Kidney epithelial cell (primary cell): ENCODE measurements around the gene SMYD1. TPM values are rescaled to one million over a fixed set of nuclear protein-coding genes. Genes with fewer than 3 reads are reported as not detected.
A peak's percentile ranks its signal among the peaks of the same experiment; 100 is the strongest.

Experiments used
- DNase-seq: peaks from one replicate; pipeline ENCODE4 v3.0.0-alpha.2; 2010; ENCODE audit warnings: low read depth
- H3K27me3 ChIP-seq: 2 replicates; pipeline ENCODE4 v1.6.0; 2011; ENCODE audit warnings: low read length; ENCODE audit not compliant: control insufficient read depth, insufficient read depth
- H3K36me3 ChIP-seq: 2 replicates; pipeline ENCODE4 v1.5.1; 2011; ENCODE audit warnings: low read length; ENCODE audit not compliant: control insufficient read depth, insufficient read depth
- H3K4me3 ChIP-seq: 2 replicates; pipeline ENCODE4 v1.5.1; 2011; ENCODE audit warnings: low read depth, mild to moderate bottlenecking, control low read depth, low read length
- CTCF ChIP-seq: IDR thresholded peaks from 2 replicates; pipeline ENCODE4 v1.5.1; 2011; ENCODE audit warnings: mild to moderate bottlenecking, moderate library complexity, low read length, control low read depth, inconsistent platforms; ENCODE audit not compliant: insufficient read depth, poor library complexity, severe bottlenecking
- total RNA-seq: library from RNA; depleted of rRNA; stranded (reverse); fragments of >200 nt; gene quantifications from 2 replicates; pipeline ENCODE4 v1.2.3, GENCODE V29; 2015

SMYD1 gene
- total RNA-seq, 1 donor from 2014 or later = not detected

DNA sequence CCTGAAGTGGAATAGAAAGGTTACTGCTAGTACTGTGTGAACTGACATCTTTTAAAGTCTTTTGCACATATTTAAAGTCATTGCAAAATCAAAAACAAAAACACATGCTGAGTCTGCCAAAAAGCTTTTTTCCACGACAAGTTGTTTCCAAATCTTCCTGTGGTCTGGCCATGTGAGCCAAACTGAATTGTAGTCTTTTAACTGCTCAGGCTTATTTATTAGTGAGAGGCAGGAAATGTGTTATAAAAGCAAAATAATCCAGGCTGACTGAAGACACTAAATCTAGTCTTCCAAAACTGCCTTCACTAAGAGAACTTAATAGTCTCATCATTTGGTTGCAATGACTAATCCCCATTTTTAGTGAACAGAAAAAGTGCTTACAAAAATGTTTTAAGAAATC is 14.3 kb upstream of the SMYD1 start:
- no peak overlapping the region for H3K4me3 ChIP-seq
- no peak for DNase-seq

GRCh38 chr2:88053934-88054781 is 13.5 kb upstream of the SMYD1 start:
- no peak for TF ChIP-seq CTCF
- Histone ChIP-seq H3K4me3 (peak overlapping the region; percentile 85), H3K27me3 (no peaks in the 10 kb centered on the region), H3K36me3 (no peaks in the 10 kb centered on the region)
- no peak for DNase-seq

More for the DNA sequence above, 14.3 kb upstream of the SMYD1 start:
- Histone ChIP-seq H3K36me3 (no peaks in the 10 kb centered on the region), H3K27me3 (no peaks in the 10 kb centered on the region)
- TF ChIP-seq CTCF = no peak

DNA sequence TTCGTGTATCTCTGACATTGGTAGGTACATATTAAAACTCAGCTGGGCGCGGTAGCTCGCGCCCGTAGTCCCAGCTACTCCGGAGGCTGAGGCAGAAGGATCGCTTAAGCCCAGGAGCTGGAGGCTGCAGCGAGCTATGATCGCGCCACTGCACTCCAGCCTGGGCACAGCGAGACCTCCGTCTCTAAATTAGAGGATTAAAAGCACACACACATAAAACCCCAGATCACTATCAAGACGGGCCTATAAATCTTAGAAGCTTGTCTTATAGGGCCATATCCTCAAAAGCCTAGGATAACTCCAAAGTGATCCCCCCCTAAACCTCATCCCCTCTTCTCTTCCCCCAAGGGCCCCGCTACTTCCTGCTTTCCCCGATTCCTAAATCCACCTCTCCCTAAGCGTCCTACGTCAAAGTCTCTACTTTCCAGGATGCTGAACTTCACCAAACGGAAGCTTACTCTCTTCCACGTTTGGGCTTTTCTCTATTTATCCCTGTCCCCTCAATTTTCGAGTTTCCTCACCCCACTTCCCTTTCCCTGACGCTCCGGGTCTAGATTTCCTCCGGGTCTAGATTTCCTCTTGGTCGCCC is 12.7 kb upstream of the SMYD1 start:
- H3K27me3 ChIP-seq = no peaks in the 10 kb centered on the region
- no peak for TF ChIP-seq CTCF
- H3K36me3 ChIP-seq = no peaks in the 10 kb centered on the region
- no peak for DNase-seq
- H3K4me3 ChIP-seq = peak overlapping the region; percentile 85

DNA sequence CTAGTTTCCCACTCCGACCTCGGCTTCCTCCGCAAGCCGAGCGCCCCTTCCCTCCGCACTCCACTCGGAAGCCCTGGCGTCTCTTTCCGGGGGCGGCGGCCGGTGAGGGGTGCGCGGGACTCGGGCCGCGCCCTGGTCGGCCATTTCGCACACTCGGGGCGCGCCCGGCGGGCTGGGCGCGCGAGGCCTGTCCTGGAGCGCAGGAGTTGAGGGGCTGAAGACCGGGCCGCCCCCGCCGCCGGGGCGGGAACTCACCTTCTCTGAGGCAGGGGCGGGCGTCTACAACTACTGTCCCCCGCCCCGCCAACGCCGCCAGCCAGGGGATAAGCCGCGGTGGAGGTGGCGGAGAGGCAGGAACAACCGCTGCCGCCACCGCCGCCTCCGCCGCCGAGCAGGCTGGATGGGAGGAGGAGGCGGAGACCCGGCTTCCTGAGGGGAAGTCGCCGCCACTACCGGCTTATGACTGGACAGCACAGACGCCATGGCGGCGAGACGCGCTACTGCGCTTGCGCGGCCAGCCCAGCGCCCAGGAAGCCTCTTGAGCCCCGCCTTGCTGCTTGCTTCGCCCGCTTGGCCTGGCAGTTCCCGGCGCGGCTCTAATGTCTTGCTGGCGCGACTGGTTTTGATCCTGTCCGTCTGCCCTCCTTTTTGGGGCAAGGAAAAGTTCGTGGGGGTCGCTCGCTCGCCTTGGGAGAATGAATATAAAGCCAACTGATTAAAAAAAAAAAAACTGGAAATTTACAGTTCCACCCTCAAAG is 12.1 kb upstream of the SMYD1 start, which contains the start of gene KRCC1:
TSS of gene KRCC1 (minus strand) at position 413 of the 758 bp plus-strand sequence. CDS start 27,220 bp downstream, outside the sequence.
- Histone ChIP-seq H3K4me3 (peak within 1 kb of the TSS; percentile 85), H3K36me3 (no peaks in the 10 kb centered on the region), H3K27me3 (no peaks in the 10 kb centered on the region)
- TF ChIP-seq CTCF = no peak
- DNase-seq = peak; percentile 89

DNA sequence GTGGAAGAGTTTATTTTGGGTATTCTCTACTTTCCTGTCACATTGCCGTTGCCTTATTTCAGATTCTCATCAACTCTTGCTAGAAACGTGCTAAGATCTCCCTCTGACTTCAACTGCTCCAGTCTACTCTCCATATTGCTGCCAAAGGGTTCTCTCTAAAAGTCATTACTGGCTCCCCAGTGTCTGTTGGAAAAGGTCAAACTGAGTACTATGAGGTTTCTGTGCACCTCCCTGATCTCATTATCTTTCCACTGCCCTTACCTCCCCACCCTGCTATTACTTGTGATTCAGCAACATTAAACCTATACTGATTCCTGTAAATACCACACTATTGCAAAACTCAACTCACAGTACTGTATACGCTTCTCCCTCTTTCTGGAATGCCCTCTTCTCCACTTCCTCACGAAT is 10.2 kb upstream of the SMYD1 start:
- no peak overlapping the region for H3K4me3 ChIP-seq
- no peaks in the 10 kb centered on the region for H3K36me3 ChIP-seq
- DNase-seq = no peak
- TF ChIP-seq CTCF = no peak
- H3K27me3 ChIP-seq = no peaks in the 10 kb centered on the region
